ENCODE measurements around the gene EIF2A. TPM values are rescaled to one million over a fixed set of nuclear protein-coding genes. Genes with fewer than 3 reads are reported as not detected.

The EIF2A gene
- total and polyA plus RNA-seq, 4 donors = 59.5 to 127 (median 69.6) TPM

GRCh38 chr3:150520408-150520807 lies 26.2 kb upstream of the EIF2A start:
- TF ChIP-seq, protein P1, sequence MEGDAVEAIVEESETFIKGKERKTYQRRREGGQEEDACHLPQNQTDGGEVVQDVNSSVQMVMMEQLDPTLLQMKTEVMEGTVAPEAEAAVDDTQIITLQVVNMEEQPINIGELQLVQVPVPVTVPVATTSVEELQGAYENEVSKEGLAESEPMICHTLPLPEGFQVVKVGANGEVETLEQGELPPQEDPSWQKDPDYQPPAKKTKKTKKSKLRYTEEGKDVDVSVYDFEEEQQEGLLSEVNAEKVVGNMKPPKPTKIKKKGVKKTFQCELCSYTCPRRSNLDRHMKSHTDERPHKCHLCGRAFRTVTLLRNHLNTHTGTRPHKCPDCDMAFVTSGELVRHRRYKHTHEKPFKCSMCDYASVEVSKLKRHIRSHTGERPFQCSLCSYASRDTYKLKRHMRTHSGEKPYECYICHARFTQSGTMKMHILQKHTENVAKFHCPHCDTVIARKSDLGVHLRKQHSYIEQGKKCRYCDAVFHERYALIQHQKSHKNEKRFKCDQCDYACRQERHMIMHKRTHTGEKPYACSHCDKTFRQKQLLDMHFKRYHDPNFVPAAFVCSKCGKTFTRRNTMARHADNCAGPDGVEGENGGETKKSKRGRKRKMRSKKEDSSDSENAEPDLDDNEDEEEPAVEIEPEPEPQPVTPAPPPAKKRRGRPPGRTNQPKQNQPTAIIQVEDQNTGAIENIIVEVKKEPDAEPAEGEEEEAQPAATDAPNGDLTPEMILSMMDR (IDR thresholded peaks at IDR 0.05; ENCODE audit: control extremely low read depth, extremely low read depth) = no peak
- Histone ChIP-seq H3K9ac (ENCODE audit: insufficient read depth in 1 of 2, low read length in 2 of 2) (no peak overlapping the region), H3K9me3 (ENCODE audit: control insufficient read depth in 4 of 4, insufficient read depth in 3 of 4, low read length in 3 of 4) (no peaks in the 10 kb centered on the region), H3K27ac (ENCODE audit: low read depth in 1 of 2, low read length in 1 of 2) (no peak overlapping the region), H3K27me3 (ENCODE audit: control insufficient read depth in 3 of 3, insufficient read depth in 3 of 3, low read length in 2 of 3) (no peaks in the 10 kb centered on the region), H3K4me1 (ENCODE audit: control insufficient read depth in 5 of 5, insufficient read depth in 5 of 5, low read length in 5 of 5) (no peaks in the 10 kb centered on the region), H3K36me3 (ENCODE audit: control insufficient read depth in 4 of 4, insufficient read depth in 4 of 4, low read length in 4 of 4) (no peaks in the 10 kb centered on the region), H3K4me3 (no peak overlapping the region)
- DNase-seq = no peak
- no peak for ATAC-seq (ENCODE audit: insufficient read depth, low FRiP score)
- 76 to 89% methylated on average over 24 of the region's 24 CpGs for WGBS, 2 donors

DNA sequence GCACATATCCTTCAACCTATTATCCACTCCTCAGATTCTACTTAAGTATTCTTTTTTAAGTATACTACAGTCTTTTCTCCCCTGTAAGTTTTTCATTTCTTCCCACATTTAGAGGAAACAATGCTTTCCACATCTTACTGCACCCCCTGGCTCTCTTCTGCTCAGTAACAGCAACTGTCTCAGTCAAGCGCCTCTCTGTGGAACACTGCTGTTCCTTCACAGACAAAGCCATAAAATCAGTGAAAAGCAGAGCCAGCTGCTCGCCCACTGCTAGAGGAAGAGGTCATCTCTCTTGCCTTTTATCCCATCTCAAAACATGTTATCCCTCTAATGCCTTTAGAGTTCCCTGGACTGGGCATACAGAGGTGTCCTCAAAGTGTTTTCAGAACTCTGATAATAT lies 25.1 kb upstream of the EIF2A start:
- H3K27ac ChIP-seq (ENCODE audit: low read depth in 1 of 2, low read length in 1 of 2) = no peak overlapping the region

DNA sequence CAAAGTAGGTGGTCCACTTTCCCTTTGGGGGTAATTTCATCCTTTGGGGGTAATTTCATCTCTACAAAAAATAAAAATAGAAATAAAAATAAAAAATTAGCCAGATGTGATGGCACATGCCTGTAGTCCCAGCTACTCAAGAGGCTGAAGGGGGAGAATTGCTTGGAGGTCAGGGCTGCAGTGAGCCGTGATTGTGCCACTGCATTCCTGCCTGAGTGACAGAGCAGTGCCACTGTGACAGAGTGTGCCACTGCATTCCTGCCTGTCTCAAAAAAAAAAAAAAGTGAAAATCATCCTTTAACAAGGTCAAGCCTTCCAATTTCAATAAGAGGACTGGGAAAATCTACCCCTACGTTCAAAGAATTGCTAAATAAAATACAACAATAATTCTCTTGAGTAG lies 23.0 kb upstream of the EIF2A start:
- TF ChIP-seq, protein P1 (IDR thresholded peaks at IDR 0.05; ENCODE audit: control extremely low read depth, extremely low read depth) = no peak
- ATAC-seq (ENCODE audit: insufficient read depth, low FRiP score) = no peak
- no peak overlapping the region for H3K4me3 ChIP-seq
- no peaks in the 10 kb centered on the region for H3K9me3 ChIP-seq (ENCODE audit: control insufficient read depth in 4 of 4, insufficient read depth in 3 of 4, low read length in 3 of 4)
- H3K27ac ChIP-seq (ENCODE audit: low read depth in 1 of 2, low read length in 1 of 2) = no peak overlapping the region
- 73 to 85% methylated on average over 2 of the region's 2 CpGs for WGBS, 2 donors
- peaks cover 0 to 9% (median 0%) of the 10 kb centered on the region in 5 donors for H3K4me1 ChIP-seq (ENCODE audit: control insufficient read depth in 5 of 5, insufficient read depth in 5 of 5, low read length in 5 of 5)
- DNase-seq = no peak
- H3K27me3 ChIP-seq (ENCODE audit: control insufficient read depth in 3 of 3, insufficient read depth in 3 of 3, low read length in 2 of 3) = no peaks in the 10 kb centered on the region
- H3K36me3 ChIP-seq (ENCODE audit: control insufficient read depth in 4 of 4, insufficient read depth in 4 of 4, low read length in 4 of 4) = no peaks in the 10 kb centered on the region
- no peak overlapping the region for H3K9ac ChIP-seq (ENCODE audit: insufficient read depth in 1 of 2, low read length in 2 of 2)

More for the DNA sequence above, 25.1 kb upstream of the EIF2A start:
- DNase-seq (peak in 1 of 3 donors; percentile 13), ATAC-seq (ENCODE audit: insufficient read depth, low FRiP score) (no peak)
- Histone ChIP-seq H3K9me3 (ENCODE audit: control insufficient read depth in 4 of 4, insufficient read depth in 3 of 4, low read length in 3 of 4) (no peaks in the 10 kb centered on the region), H3K27me3 (ENCODE audit: control insufficient read depth in 3 of 3, insufficient read depth in 3 of 3, low read length in 2 of 3) (no peaks in the 10 kb centered on the region), H3K4me3 (no peak overlapping the region), H3K36me3 (ENCODE audit: control insufficient read depth in 4 of 4, insufficient read depth in 4 of 4, low read length in 4 of 4) (no peaks in the 10 kb centered on the region), H3K9ac (ENCODE audit: insufficient read depth in 1 of 2, low read length in 2 of 2) (no peak overlapping the region), H3K4me1 (ENCODE audit: control insufficient read depth in 5 of 5, insufficient read depth in 5 of 5, low read length in 5 of 5) (no peaks in the 10 kb centered on the region)
- TF ChIP-seq, protein P1 (IDR thresholded peaks at IDR 0.05; ENCODE audit: control extremely low read depth, extremely low read depth) = no peak
- 81 to 84% methylated on average over 2 of the region's 2 CpGs for WGBS, 2 donors
